GF-D8 (cell line): ENCODE measurements around the gene ATF7IP.
"Not testable (repeated sequence)": the region's sequence is repeated elsewhere in the genome, so short reads cannot be mapped to it uniquely, and the experiment has no call there.

Experiments used
- DNase-seq: peaks from one replicate; lab custom pipeline; 2025; lab: John Stamatoyannopoulos, UW

ATF7IP gene

GRCh38 chr12:14379508-14379907 is 14.0 kb downstream of the ATF7IP start:
- no peak for DNase-seq

- no peak for DNase-seq
These were observed 19.5 kb downstream of the ATF7IP start for GRCh38 chr12:14384783-14385638.

GRCh38 chr12:14387219-14387871 is 21.9 kb downstream of the ATF7IP start:
- DNase-seq: no peak

DNA sequence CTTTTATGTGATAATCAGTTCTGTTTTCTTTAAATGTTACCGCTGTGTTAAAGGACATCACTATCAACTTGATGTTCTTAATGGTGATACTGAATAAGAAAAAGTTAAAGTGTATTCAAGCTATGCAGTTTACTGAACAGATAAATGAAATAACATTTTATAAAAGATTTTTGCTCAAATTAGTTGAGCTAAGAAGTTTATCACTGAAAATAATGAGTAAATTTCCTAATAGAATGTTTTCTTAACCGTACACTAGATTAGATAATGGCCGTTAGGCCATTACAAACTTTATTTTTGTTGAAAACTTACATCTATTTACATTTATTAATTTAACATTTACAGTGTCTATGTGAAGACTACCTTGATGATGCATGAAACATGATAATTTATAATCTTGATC is 25.0 kb downstream of the ATF7IP start:
- no peak for DNase-seq

DNA sequence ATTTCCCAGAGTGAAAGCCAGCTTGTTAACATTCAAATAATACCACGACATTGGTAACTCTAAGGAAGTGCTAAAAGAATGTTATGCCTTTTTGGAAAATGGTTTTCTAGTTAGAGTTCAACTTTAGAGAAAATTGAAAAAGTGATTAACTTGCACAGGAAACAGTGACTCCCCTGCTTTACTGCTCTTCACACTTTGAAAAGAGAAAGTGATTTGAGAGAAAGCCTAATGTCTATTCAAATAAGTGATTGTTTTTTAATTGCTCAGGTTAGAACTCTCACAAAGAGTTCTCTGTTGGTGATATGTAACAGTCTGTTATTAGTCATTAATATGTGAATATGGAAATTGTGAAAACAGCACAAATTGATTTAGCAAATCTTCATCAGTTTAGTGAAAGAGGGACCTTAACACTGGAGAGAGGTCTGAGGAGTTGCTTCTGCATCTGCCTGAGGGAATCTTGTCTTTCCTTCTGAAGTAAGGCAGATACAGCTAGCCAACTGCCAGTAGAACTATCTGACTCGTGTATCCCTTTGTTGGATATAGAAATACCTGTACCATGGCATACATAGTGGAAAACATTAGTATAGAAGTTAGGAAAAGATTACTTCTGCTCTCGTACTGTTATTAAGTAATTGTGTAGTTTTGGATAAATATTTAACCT is 25.5 kb downstream of the ATF7IP start:
- DNase-seq: no peak

GRCh38 chr12:14393751-14394150 is 28.3 kb downstream of the ATF7IP start:
- DNase-seq: no peak

DNA sequence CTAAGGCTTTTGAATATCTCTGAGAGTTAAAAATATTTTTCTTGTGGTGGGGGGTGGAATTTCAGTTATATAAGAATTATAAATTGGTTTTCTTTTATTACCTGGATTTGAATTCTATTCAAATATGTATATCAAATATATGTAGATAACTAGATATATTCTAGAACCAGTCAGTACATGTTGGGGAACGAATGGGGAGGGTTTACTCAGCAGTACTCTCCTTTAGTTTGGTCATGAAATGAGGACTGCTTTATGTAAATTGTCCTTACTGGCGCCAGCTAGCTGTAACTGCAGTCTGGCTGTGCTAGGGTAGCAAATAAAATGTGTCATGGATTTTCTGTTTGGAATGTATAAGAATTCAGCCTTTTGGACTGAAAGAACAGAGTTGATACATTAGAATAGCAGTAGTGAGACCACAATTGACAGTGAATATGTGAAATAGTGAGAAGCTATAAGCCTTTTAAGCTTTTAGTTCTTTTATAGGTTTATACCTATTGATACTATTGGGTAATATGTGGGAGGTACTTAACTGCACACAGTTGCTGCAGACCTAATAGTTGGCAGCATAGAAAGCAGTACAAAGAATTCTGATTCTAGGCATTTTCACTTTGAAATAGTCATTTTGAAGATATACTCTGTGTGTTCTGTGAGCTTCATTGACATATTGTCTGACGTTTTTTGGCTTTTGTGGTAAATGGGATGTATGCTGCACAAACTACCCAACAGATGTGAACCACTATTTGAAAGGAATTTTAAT is 29.0 kb downstream of the ATF7IP start:
- no peak for DNase-seq

DNA sequence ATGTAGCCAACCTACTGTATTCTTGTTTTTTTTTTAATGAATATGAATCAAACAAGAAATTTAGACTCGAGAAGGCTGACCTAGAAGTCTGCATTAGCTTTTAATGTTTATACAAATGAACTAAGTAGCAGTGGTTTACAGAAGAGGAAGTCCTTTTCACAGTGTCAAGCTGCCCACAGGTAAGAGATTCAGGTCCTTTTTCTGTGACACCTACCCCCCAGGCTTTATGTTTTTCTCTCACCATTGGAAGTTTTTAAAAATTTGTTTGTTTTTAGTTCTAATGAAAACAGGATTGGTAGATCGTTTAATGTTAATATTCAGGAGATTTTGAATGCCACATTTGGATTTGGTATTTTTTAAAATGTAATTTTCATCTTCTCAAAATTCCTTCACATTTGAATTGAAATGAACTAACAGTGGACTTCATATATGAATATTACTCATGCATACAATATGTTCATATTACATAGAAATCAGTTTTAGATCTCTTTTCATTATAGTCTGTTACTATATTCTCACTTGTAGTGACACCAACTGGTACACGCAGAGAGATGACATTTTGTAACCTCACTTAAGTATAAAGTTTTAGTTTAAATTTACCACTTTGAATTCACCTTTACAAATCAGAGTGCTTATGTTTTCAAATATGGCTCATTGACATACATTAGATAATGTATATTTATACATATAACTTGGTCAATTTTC is 29.7 kb downstream of the ATF7IP start:
- DNase-seq: no peak

DNA sequence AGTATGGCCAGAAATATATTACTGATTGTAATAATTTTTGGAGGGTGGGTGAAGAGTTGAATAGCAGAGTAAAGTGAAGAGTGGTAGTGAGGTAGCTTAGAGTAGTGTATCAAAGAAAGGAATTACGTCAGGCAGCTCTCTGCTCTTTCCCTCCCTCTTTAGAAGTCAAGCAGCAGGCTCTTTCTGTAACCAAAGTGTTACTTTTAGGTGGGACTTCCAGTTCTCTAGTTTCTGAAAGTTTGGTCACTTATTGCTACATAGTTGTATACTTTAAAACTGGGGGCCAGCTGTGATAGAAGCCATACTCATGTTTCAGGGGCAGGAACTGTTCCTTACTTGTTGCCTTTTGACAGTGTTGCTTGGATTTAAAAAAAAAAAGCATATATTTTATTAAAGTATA is 30.6 kb downstream of the ATF7IP start:
- no peak for DNase-seq

- no peak for DNase-seq
These were observed 34.4 kb downstream of the ATF7IP start for GRCh38 chr12:14399871-14400270.

DNA sequence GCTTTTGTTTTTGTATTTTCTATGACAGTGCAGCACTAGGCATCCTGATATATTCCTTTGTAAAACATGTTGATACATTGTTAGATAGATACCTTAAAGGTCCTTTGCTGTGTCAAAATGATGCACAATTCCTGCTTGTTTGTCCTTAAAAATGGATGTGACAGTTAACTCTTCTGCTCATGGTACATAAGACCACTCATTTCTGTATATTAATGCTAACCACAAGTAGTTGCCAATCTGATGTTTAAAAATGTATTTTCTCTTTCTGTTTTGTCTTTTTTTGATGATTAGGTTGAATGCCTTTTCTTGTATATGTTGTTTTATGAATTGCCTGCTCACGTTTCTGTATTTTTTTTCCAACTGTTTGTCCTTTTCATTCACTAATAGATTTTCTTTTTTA is 35.1 kb downstream of the ATF7IP start:
- DNase-seq: no peak

GRCh38 chr12:14401267-14401666 is 35.8 kb downstream of the ATF7IP start:
- DNase-seq: not testable (repeated sequence)

DNA sequence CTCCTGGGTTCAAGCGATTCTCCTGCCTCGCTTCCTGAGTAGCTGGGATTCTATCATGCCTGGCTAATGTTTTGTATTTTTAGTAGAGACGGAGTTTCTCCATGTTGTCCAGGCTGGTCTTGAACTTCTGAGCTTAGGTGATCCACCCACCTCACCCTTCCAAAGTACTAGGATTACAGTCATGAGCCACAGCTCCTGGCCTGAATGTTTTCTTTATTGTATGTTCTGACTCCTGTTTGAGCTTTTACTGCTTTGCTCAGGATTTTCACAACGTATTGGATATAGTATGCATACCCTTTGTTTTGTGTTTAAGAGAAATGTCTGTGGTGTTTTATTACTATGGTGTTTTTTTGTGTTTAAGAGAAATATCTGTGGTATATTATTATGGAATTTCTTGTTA is 37.2 kb downstream of the ATF7IP start:
- DNase-seq: no peak

DNA sequence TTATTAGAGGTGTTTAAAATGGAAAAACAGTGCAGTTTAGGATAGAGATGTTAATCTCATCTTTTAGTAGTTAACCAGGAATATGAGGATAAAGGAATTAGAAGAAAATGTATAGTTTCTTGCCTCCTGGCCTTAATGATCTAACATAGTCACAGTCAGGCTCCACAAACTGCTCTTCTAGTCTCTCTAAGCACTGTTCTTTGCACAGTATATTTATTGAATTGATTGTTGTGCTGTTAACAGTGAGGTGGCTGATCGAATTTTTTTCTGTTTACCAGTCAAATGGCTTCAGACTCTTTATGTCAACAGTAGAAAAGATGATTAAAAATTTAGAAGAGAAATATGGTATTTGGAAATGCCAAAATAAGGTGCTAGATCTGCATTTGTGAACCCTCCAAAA is 37.8 kb downstream of the ATF7IP start:
- no peak for DNase-seq

GRCh38 chr12:14403711-14404196 is 38.3 kb downstream of the ATF7IP start:
- no peak for DNase-seq

DNA sequence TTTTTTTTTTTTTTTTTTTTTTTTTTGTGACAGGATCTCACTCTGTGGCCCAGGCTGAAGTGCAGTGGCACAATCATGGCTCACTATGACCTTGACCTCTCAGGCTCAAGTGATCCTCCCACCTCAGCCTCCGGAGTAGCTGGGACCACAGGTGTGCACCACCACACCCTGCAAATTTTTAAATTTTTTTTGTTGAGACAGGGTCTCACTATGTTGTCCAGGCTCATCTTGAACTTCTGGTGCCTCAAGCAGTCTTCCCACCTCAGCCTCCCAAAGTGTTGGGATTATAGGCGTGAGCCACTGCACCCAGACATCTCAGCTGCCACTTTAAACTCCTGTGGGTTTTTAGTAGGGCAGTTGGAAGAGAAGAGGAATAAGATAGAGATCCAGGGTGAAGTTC is 39.9 kb downstream of the ATF7IP start:
- DNase-seq: not testable (repeated sequence)

GRCh38 chr12:14408208-14408607 is 42.7 kb downstream of the ATF7IP start:
- no peak for DNase-seq

DNA sequence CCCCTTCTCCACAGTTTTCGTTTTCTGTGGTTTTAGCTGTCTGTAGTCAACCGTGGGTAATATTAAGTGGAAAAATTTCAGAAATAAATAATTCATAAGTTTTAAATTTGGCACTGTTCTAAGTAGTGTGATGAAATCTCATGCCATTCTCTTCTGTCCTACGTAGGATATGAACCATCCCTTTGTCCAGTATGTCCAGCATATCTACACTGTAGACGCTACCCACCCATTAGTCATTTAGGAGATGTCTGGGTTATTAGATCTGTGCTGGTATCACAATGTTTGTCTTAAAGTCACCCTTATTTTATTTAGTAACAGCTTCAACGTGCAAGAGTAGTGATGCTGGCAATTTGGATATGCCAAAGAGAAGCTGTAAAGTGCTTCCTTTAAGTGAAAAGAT is 44.7 kb downstream of the ATF7IP start:
- no peak for DNase-seq

DNA sequence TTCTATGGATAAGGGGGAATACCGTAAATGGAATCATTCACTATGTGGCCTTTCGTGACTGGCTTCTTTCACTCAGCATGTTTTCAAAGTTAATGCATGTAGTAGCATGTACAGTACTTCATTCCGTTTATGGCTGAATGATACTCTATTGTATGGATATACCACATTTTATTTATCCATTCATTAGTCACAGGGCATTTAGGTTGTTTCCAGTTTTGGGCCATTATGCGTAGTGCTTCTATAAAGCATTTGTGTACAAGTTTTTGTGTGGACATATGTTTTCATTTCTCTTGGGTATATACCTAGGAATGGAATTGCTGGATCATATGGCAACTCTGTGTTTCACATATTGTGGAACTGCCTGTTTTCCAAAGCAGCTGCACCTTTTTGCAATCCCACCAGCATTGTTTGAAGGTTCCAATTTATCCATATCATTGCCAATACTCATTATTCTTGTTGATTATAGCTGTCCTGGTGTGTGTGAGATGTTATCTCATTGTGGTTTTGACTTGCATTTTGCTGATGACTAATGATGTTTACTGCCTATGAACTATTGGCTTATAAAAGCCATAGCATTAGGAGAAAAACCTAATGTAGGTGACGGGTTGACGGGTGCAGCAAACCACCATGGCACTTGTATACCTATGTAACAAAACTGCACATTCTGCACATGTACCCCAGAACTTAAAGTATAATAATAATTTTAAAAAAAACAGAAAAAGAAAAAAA is 45.5 kb downstream of the ATF7IP start:
- no peak for DNase-seq

- no peak for DNase-seq
These were observed 51.2 kb downstream of the ATF7IP start for GRCh38 chr12:14416658-14417057.

DNA sequence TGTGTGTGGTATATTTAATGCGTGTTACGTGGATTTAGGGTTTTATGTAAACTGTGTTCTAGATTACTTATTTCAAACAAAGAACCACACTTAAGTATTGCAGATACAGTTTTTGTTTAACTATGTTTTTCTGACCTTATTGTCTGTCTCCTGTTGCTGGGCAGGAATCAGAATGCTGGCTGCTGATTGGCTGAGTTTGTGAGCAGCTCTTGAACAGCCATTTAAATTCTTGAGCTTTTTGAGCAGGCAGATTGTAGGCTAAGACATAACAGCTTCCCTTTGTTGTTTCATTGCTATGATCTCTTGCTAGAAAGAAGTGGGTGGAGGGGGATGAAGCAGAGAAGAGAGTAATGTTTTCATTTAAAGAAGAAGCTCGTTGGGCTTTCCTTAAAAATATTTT is 52.2 kb downstream of the ATF7IP start:
- DNase-seq: no peak
